Spleen (tissue), 11 donors: Measurements from ENCODE around the gene LAMA4. TPM values are rescaled to one million over a fixed set of nuclear protein-coding genes. Genes with fewer than 3 reads are reported as not detected.

ENCODE experiments used
- DNase-seq: peaks from one replicate; pipeline ENCODE4 v3.0.0-alpha.2; 2020
- H3K27ac ChIP-seq, 8 donors: fragments of 200-600 bp; sonication (generic) in 7 of 8; 1 replicate in 4 of 8; 2 replicates in 4 of 8; pipeline versions ENCODE4 v1.5.0 to v1.8.0; 2016 to 2021; ENCODE audit warnings: inconsistent platforms in 4 of 8, mild to moderate bottlenecking in 4 of 8, moderate library complexity in 1 of 8
- H3K27me3 ChIP-seq, 7 donors: fragments of 200-600 bp; sonication (generic) in 6 of 7; replicated peaks in 1 of 7; 1 replicate in 4 of 7; 2 replicates in 3 of 7; pipeline versions ENCODE4 v1.5.0 to v1.8.0; 2016 to 2021; ENCODE audit warnings: inconsistent platforms in 3 of 7, mild to moderate bottlenecking in 1 of 7
- H3K36me3 ChIP-seq, 6 donors: fragments of 200-600 bp; sonication (generic) in 5 of 6; 1 replicate in 4 of 6; 2 replicates in 2 of 6; pipeline versions ENCODE4 v1.5.0 to v1.8.0; 2016 to 2021; ENCODE audit warnings: inconsistent platforms in 2 of 6
- H3K4me1 ChIP-seq, 6 donors: fragments of 200-600 bp; sonication (generic) in 5 of 6; 1 replicate in 3 of 6; 2 replicates in 3 of 6; pipeline versions ENCODE4 v1.5.0 to v1.8.0; 2016 to 2021; ENCODE audit warnings: inconsistent platforms in 3 of 6
- H3K4me3 ChIP-seq, 8 donors: fragments of 200-600 bp; sonication (generic) in 7 of 8; 1 replicate in 4 of 8; 2 replicates in 4 of 8; pipeline versions ENCODE4 v1.5.0 to v1.8.0; 2016 to 2021; ENCODE audit warnings: inconsistent platforms in 4 of 8, mild to moderate bottlenecking in 4 of 8, moderate library complexity in 2 of 8
- H3K9me3 ChIP-seq, 8 donors: fragments of 200-600 bp; sonication (generic) in 7 of 8; 1 replicate in 4 of 8; 2 replicates in 4 of 8; pipeline versions ENCODE4 v1.5.0 to v1.8.0; 2016 to 2021; ENCODE audit warnings: inconsistent platforms in 4 of 8
- POLR2A ChIP-seq, 3 donors: fragments of 450-650 bp; IDR thresholded peaks; one replicate each; pipeline ENCODE4 v1.5.1; 2017; ENCODE audit warnings: antibody characterized with exemption in 3 of 3, mild to moderate bottlenecking in 1 of 3
- POLR2AphosphoS5 ChIP-seq, 3 donors: sonication (generic); formaldehyde crosslinking; IDR thresholded peaks; one replicate each; pipeline ENCODE4 v1.5.1; 2017; ENCODE audit warnings: antibody characterized with exemption in 3 of 3
- WGBS, 5 donors: extraction: QIAGEN DNeasy Blood & Tissue Kit in 3 of 5; methylation state at CpG; one replicate each; pipeline versions ENCODE4 v1.1.5 to v1.1.7; 2013 to 2018; 5-methylcytosine and 5-hydroxymethylcytosine counted together
- intact Hi-C: fragments of 100-400 bp; cut with DNase I; formaldehyde crosslinking; loops from one replicate; pipeline ENCODE4 v1.15.0; 2023; ENCODE audit warnings: low total_unique reads
- polyA plus RNA-seq, 3 donors: library from polyadenylated mRNA; stranded (reverse); fragments of 200-250 nt; gene quantifications; one replicate each; pipeline ENCODE4 v1.2.1, GENCODE V29; 2013
- total RNA-seq, 7 donors: library from RNA; depleted of rRNA in 3 of 7; stranded (reverse); fragments of >200 nt in 3 of 7; fragmentation: NEBNext Ultra II Directional in 4 of 7; extraction: Animal tissue kit (Norgen Biotek cat#: 25700) in 4 of 7; gene quantifications; one replicate each; pipeline versions ENCODE4 v1.1.0 to v1.2.1, GENCODE V29; 2016 to 2021
- TF ChIP-seq, protein P1 (sequence below), 11 experiments: fragments of 200-600 bp in 7 of 11; fragments of 450-650 bp in 4 of 11; sonication (generic) in 4 of 11; IDR thresholded peaks in 8 of 11; conservative IDR thresholded peaks in 3 of 11; 1 replicate in 7 of 11; 2 replicates in 4 of 11; pipeline versions ENCODE4 v1.4.0 to v1.8.0; 2016 to 2021; ENCODE audit warnings: antibody characterized with exemption in 11 of 11, inconsistent platforms in 4 of 11, mild to moderate bottlenecking in 1 of 11
- donor health status: healthy with polysubstance abuse.
- donor health status: DM: no; HTN: no; CAD: no; lungs with moderate emphysema.
- donor health status: DM: no; HTN: no; CAD: no.
- donor health status: Bipolar disorder and iron deficiency.
- donor health status: healthy.
- donor health status: DM: no; HTN: no; CAD: no.
- donor health status: DM: yes; HTN: yes; CAD: no.

LAMA4 gene
- total and polyA plus RNA-seq, 10 donors: 0.76 to 3.7 (median 2.5) TPM

DNA sequence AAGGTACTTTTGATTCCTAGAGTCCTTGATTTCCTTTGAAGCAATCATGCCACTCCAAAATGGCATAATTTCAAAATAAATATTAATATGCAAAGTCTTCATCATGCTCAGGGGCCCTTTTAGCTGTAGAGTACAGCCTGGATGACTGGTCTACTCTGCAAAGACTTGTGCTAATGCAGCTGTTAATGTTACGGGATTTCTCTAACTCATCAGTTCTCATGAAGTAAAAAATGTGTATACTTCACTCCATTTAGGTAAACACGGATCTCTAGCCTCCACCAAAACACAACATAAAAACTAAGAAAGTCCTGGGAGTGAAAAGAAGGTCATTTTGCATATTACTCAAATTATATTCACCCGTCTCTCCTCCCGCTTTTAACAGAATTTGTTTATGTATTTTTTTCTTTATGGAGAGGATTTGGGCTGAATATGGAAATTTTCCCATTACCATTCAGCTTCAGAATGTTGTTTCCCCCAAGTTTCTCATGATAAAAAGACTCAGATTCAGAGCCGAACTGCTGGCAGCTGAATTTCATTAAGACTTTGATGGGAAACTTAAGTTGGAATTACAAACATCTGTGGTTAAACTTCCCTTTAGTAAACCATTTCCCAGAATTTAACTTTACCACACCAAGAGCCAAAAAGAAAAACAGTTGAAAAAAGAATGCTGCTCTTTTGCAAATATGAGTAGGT, 8.7 kb downstream of the LAMA4 start:
- H3K9me3 ChIP-seq: no peaks in the 10 kb centered on the region
- no peak overlapping the region for H3K4me3 ChIP-seq
- TF ChIP-seq POLR2AphosphoS5 (IDR thresholded peaks at IDR 0.05) (no peak), POLR2A (IDR thresholded peaks at IDR 0.05) (no peak)
- TF ChIP-seq, protein P1, sequence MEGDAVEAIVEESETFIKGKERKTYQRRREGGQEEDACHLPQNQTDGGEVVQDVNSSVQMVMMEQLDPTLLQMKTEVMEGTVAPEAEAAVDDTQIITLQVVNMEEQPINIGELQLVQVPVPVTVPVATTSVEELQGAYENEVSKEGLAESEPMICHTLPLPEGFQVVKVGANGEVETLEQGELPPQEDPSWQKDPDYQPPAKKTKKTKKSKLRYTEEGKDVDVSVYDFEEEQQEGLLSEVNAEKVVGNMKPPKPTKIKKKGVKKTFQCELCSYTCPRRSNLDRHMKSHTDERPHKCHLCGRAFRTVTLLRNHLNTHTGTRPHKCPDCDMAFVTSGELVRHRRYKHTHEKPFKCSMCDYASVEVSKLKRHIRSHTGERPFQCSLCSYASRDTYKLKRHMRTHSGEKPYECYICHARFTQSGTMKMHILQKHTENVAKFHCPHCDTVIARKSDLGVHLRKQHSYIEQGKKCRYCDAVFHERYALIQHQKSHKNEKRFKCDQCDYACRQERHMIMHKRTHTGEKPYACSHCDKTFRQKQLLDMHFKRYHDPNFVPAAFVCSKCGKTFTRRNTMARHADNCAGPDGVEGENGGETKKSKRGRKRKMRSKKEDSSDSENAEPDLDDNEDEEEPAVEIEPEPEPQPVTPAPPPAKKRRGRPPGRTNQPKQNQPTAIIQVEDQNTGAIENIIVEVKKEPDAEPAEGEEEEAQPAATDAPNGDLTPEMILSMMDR (IDR thresholded peaks at IDR 0.05 in 8 of 11, conservative IDR thresholded peaks at IDR 0.05 in 3 of 11): no peak
- no peaks in the 10 kb centered on the region for H3K4me1 ChIP-seq
- H3K27me3 ChIP-seq: peaks cover 0 to 62% (median 0%) of the 10 kb centered on the region in 7 donors
- no peak for DNase-seq
- intact Hi-C loops: no loop called here
- 78 to 89% (median 86%) methylated on average over 5 of the region's 5 CpGs for WGBS, 5 donors
- H3K36me3 ChIP-seq: no peaks in the 10 kb centered on the region
- no peak overlapping the region for H3K27ac ChIP-seq

DNA sequence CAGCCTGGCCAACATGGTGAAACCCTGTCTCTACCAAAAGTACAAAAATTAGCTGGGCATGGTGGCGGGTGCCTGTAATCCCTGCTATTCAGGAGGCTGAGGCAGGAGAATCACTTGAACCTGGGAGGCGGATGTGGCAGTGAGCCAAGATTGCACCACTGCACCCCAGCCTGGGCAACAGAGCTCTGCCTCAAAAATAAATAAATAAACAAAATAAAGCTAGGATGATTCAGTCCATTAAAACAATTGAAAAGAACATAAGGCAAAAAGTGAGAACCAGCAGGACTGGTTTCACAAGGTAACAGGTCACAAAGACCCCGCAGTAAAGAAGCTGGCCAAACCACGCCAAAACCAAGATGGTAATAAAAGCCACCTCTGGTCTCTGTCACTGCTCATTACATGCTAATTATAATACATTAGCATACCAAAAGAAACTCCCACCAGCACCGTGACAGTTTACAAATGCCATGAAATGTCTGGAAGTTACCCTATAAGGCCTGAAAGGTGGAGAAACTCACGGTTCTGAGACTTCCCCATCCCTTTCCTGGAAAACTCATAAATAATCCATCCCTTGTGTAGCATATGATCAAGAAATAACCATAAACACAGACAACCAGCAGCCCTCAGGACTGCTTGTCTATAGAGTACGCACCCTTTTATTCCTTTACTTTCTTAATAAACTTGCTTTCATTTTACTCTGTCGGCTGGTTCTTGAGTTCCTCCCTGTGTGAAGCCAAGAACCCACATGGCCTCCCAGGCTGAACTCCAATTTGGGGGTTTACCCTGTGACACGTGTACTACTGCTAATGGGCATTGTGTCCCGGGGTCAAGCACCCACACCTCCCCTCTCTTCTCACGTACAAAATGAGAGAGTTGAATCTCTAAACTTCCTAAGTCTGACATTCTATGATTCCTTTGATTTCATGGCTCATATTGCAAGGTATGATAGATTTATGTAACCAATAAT, 10.2 kb downstream of the LAMA4 start:
- Histone ChIP-seq H3K27me3 (peaks cover 0 to 49% (median 0%) of the 10 kb centered on the region in 7 donors), H3K27ac (no peak overlapping the region), H3K9me3 (no peaks in the 10 kb centered on the region), H3K4me3 (no peak overlapping the region), H3K36me3 (no peaks in the 10 kb centered on the region), H3K4me1 (no peaks in the 10 kb centered on the region)
- 78 to 88% (median 85%) methylated on average over 11 of the region's 11 CpGs for WGBS, 5 donors
- intact Hi-C loops: no loop called here
- no peak for TF ChIP-seq POLR2A (IDR thresholded peaks at IDR 0.05)
- TF ChIP-seq, protein P1 (IDR thresholded peaks at IDR 0.05 in 8 of 11, conservative IDR thresholded peaks at IDR 0.05 in 3 of 11): no peak
- no peak for TF ChIP-seq POLR2AphosphoS5 (IDR thresholded peaks at IDR 0.05)
- DNase-seq: no peak

DNA sequence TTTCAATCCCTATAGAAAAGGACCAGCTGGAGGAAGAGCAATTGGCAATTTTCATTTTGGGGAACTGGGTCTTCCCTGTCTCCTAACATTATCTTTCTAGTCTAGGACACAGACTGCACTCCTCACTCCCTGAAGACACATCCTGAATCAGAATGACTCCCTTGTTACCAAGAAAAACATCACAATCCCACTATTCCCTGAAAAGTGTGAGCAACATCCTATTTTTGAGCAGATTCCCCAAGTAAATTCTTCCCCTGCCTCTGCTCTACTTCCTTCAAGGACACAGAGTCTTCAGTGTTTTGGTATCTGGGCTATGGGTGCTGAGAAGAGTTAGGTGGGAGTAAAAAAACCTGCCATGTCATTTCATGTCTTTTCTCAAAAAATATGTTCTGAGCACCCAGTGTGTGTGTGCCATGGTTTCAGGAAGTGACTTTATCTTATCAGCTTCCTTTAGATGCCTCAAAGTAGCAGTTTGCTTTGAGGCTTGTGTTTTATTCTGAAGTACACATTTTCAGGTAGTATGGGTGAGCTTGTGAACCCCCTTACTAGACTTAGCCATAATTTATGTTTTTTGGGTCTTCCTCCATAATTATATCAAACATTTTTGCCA, 12.4 kb downstream of the LAMA4 start:
- H3K4me1 ChIP-seq: no peaks in the 10 kb centered on the region
- no peak overlapping the region for H3K4me3 ChIP-seq
- TF ChIP-seq, protein P1 (IDR thresholded peaks at IDR 0.05 in 8 of 11, conservative IDR thresholded peaks at IDR 0.05 in 3 of 11): no peak
- TF ChIP-seq POLR2AphosphoS5 (IDR thresholded peaks at IDR 0.05) (no peak), POLR2A (IDR thresholded peaks at IDR 0.05) (no peak)
- no peak for DNase-seq
- H3K27me3 ChIP-seq: peaks cover 0 to 53% (median 0%) of the 10 kb centered on the region in 7 donors
- intact Hi-C loops: no loop called here
- no peaks in the 10 kb centered on the region for H3K36me3 ChIP-seq
- no peaks in the 10 kb centered on the region for H3K9me3 ChIP-seq
- no peak overlapping the region for H3K27ac ChIP-seq
